ENCODE measurements around the gene TMEM59L. TPM values are rescaled to one million over a fixed set of nuclear protein-coding genes. Genes with fewer than 3 reads are reported as not detected.

The TMEM59L gene
- total and polyA plus RNA-seq, 8 donors: 1.6 to 41.9 (median 33.5) TPM

DNA sequence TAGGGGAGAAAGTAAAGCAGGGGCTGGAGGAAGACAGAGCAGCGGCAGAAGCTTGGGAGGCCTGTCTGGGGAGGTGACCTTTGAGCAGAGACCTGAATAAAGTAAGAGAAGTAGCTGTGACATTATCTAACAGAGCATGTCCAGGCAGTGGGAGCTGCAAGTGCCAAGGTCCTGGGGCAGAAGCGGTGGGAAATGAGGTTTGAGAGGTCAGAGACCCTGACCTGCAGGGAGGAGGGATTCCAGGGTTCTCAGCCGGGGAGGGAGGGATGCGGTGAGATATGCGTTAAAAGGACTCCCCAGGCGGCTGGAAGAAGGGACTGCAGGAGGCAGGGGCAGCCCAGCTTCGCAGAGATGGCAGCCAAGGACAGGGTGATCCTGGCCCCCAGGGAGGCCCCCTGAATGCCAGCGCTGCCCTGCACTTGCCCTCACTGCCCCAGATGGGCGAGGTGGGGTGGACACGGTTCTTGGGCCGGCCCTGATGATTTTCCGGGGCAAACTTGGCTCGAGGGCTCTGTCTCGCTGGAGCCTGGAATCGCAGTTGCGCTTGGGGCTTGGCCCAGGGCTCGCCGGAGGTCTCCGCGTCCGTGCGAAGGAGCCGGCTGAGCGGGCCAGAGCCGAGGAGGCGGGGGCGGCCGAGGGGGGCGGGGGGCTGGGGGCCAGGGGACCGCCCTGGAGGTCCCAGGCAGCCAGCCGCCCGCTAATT lies 9.3 kb upstream of the TMEM59L start:
- peaks cover 4 to 25% of the 10 kb centered on the region in 2 donors for H3K4me1 ChIP-seq
- ATAC-seq (no peak), DNase-seq (no peak)
- peaks cover 43 to 96% of the 10 kb centered on the region in 2 donors for H3K27me3 ChIP-seq
- intact Hi-C loops (cut with DNase I): no loop called here
- TF ChIP-seq, protein P1, sequence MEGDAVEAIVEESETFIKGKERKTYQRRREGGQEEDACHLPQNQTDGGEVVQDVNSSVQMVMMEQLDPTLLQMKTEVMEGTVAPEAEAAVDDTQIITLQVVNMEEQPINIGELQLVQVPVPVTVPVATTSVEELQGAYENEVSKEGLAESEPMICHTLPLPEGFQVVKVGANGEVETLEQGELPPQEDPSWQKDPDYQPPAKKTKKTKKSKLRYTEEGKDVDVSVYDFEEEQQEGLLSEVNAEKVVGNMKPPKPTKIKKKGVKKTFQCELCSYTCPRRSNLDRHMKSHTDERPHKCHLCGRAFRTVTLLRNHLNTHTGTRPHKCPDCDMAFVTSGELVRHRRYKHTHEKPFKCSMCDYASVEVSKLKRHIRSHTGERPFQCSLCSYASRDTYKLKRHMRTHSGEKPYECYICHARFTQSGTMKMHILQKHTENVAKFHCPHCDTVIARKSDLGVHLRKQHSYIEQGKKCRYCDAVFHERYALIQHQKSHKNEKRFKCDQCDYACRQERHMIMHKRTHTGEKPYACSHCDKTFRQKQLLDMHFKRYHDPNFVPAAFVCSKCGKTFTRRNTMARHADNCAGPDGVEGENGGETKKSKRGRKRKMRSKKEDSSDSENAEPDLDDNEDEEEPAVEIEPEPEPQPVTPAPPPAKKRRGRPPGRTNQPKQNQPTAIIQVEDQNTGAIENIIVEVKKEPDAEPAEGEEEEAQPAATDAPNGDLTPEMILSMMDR (IDR thresholded peaks at IDR 0.05): no peak
- H3K27ac ChIP-seq: no peak overlapping the region
- H3K4me3 ChIP-seq: no peak overlapping the region
- H3K9me3 ChIP-seq: no peaks in the 10 kb centered on the region
- H3K36me3 ChIP-seq: no peaks in the 10 kb centered on the region

DNA sequence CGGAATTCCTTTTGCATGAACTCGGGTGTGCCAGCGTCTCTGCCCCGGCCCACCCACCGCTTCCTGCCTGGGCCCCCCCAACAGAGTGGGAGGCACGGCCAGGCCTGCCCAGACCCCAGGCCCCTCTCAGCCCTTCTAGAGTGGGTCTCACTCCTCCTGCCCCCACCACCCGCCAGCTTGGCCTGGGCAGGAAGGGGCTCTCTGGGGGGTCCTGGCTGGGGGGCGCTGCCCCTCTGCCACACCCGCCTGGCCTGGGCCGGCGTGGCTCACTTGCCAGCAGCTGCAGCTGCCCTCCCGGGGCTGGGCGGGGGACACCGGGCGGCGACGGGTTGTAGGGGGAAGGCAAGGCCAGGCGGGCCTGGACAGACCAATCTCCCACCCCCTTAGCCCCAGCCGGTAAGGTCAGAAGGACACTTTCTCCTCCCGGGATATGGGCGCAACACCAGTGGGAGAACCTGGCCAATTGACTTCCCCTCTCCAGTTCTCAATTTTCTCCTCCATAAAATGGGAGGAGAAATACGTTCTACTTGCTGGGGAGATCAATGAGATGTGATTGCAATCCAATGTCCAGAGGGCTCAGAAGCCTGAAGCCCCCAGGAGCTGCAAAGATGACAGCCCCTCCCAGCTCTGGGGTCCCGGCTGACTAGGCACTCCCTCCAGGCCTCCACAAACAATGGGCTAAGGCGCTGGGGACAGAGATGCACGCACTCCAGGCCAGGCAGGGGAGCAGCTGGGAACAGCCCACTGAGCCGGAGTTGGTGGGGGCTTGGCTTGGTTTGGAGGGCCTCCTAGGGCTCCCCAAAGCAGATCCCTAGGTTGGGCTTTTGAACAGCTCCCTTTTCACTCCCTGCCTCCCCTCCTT lies 8.5 kb upstream of the TMEM59L start:
- intact Hi-C loops (cut with DNase I): no loop called here
- no peak for DNase-seq
- TF ChIP-seq, protein P1 (IDR thresholded peaks at IDR 0.05): no peak
- H3K27me3 ChIP-seq: peaks cover 49 to 96% of the 10 kb centered on the region in 2 donors
- ATAC-seq: no peak
- no peak overlapping the region for H3K4me3 ChIP-seq
- H3K4me1 ChIP-seq: peaks cover 4 to 25% of the 10 kb centered on the region in 2 donors
- no peaks in the 10 kb centered on the region for H3K9me3 ChIP-seq
- no peak overlapping the region for H3K27ac ChIP-seq
- H3K36me3 ChIP-seq: no peaks in the 10 kb centered on the region

DNA sequence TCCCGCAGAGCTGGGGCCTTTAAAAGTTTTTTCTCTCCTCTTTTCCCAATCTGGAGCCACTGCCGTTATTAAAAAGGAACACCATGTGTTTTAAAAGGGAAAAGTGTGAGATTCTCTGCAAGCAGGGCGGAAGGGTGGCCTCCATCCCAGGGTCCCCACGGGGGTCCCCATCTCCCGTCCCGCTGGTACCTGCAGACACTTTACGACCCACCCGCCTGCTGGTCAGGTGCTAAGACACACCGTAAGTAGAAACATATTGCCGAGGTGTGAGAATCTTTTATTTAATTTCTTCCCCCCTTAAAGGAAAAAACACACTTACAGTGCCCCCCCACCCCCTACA lies 7.9 kb upstream of the TMEM59L start:
- no peak for DNase-seq
- Histone ChIP-seq H3K27ac (no peak overlapping the region), H3K9me3 (no peaks in the 10 kb centered on the region), H3K36me3 (no peaks in the 10 kb centered on the region), H3K27me3 (peaks cover 55 to 96% of the 10 kb centered on the region in 2 donors), H3K4me1 (peaks cover 4 to 25% of the 10 kb centered on the region in 2 donors), H3K4me3 (no peak overlapping the region)
- ATAC-seq: no peak
- intact Hi-C loops (cut with DNase I): no loop called here
- TF ChIP-seq, protein P1 (IDR thresholded peaks at IDR 0.05): no peak

DNA sequence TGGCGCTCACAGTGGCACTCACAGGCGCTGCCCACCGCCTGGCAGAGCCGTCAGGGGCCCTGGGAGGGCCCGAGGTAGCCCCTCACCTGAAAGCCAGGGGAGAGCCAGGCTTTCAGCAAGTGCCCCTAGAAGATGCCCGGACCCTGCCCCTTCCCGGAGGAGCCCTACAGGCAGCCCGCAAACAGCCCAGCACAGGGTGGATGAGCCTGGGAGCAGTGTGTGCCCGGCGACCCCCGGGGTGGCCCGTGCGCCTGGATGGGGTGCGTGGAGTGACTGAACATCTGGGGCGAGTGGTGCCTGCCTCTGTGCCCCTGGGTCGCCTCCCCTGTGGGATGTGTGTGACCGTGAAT lies 7.5 kb upstream of the TMEM59L start:
- Histone ChIP-seq H3K36me3 (no peaks in the 10 kb centered on the region), H3K4me1 (peaks cover 5 to 25% of the 10 kb centered on the region in 2 donors), H3K27me3 (peaks cover 59 to 96% of the 10 kb centered on the region in 2 donors), H3K4me3 (no peak overlapping the region), H3K27ac (no peak overlapping the region), H3K9me3 (no peaks in the 10 kb centered on the region)
- ATAC-seq (no peak), DNase-seq (no peak)
- intact Hi-C loops (cut with DNase I): no loop called here
- TF ChIP-seq, protein P1 (IDR thresholded peaks at IDR 0.05): no peak

DNA sequence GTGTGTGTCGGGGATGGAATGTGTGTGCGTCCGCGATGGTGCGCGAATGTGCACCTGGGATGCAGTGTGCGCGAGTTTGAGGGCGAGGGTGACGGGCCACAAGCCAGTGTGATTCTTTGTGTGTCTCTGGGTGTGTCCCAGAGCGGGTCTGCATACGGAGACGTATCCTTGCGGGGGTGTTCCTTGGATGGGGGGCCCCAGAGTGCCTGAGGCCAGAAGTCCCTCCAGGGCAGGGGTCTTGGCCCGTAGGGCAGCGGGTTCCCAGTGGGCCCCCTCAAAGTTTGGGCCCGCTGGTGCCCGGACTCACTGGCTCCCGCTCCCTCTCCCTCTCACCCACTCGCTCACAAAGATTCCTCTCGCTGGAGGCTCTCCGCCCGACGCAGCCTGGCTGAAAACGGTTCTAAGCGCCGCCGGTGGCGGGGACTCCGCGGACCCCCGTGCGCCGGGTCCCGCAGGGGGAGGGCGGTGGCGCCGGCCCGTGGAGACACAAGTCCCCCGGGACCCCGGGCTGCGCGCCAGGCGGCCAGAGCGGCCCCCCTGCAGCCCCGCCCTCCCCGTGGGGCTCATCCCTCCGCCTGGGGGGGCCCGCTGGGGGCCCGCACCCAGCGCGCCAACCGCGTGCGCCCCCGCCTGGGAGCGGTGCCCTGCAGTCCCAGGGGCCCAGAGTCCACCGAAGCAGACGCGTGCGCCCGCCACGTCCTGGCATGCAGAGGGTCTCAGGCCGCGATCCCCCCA lies 7.0 kb upstream of the TMEM59L start:
- no peak overlapping the region for H3K27ac ChIP-seq
- peaks cover 64 to 96% of the 10 kb centered on the region in 2 donors for H3K27me3 ChIP-seq
- no peaks in the 10 kb centered on the region for H3K9me3 ChIP-seq
- no peaks in the 10 kb centered on the region for H3K36me3 ChIP-seq
- H3K4me1 ChIP-seq: peaks cover 10 to 29% of the 10 kb centered on the region in 2 donors
- no peak for DNase-seq
- intact Hi-C loops (cut with DNase I): no loop called here
- no peak overlapping the region for H3K4me3 ChIP-seq
- ATAC-seq: no peak
- TF ChIP-seq, protein P1 (IDR thresholded peaks at IDR 0.05): no peak
